HL-60/S4 treated with phorbol 12-myristate 13-acetate at 8.2 ng/mL for 4 days and 3 days (cell line): ENCODE data around the gene FOS.

ENCODE experiments used
- in situ Hi-C: fragments of 300-500 bp; cut with MboI; formaldehyde crosslinking; loops from 2 replicates; pipeline ENCODE4 v1.15.0; 2022; ENCODE audit warnings: low sequenced_read_pairs

FOS gene

DNA sequence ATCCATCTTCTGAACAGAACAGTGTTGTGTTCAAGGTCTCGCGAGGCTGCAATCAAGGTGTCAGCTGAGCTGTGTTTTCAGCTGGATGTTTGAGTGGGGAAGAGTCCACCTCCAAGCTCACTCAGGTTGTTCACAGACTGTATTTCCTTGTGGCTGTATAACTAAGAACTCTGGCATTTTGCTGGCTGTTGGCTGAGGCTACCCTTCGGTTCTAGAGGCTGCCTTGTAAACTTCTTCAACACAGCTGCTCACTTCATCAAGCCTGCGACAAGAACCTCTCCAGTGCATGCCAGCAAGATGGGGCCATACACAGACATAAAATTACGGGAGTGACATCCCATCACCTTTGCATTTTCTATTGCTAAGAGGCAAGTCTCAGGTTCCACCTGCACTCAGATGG lies 12.7 kb downstream of the FOS start:
- in situ Hi-C loops, result loop anchor here (25.0 kb wide), 1 partner anchor 154 kb away; the partner anchor contains the start of gene NEK9

DNA sequence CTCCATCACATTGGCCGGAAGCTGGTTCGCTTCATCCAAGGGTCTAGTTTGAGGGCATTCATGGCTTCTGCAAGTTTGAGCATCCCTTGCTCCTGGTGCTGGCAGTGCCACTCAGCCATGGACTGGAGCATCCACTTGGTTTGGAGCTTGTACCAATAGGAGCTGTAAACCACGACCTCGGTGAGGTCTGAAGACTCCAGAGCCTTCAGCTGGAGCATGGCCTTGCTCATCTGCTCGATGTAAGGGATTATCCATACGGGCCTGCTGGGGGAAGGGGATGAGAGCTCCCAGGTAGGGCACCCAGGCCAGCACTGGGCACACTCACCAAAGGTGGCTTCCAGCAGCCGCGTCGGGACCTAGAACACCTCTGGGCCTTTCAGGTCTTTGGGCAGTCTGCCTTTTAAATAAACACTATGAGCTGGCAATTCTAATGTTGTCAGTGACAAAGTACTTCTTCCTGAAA lies 13.5 kb downstream of the FOS start:
- in situ Hi-C loops, result loop anchor here (25.0 kb wide), 1 partner anchor 155 kb away; the partner anchor contains the start of gene NEK9

DNA sequence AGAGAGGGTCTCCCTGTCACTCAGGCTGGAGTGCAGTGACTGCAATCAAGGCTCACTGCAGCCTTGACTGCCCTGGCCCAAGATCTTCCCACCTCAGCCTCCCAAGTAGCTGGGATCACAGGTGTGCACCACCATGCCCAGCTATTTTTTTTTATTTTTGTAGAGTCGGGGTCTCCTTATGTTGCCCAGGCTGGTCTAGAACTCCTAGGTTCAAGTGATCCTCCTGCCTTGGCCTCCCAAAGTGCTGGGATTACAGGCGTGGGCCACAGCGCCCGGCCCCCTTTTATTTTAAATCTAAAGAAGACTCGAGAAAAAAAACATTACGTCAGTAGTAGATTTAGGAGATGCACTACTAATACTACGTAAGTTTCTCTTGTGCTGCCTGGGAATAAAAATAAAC lies 14.3 kb downstream of the FOS start:
- in situ Hi-C loops, result loop anchor here (25.0 kb wide), 1 partner anchor 156 kb away; the partner anchor contains the start of gene NEK9

DNA sequence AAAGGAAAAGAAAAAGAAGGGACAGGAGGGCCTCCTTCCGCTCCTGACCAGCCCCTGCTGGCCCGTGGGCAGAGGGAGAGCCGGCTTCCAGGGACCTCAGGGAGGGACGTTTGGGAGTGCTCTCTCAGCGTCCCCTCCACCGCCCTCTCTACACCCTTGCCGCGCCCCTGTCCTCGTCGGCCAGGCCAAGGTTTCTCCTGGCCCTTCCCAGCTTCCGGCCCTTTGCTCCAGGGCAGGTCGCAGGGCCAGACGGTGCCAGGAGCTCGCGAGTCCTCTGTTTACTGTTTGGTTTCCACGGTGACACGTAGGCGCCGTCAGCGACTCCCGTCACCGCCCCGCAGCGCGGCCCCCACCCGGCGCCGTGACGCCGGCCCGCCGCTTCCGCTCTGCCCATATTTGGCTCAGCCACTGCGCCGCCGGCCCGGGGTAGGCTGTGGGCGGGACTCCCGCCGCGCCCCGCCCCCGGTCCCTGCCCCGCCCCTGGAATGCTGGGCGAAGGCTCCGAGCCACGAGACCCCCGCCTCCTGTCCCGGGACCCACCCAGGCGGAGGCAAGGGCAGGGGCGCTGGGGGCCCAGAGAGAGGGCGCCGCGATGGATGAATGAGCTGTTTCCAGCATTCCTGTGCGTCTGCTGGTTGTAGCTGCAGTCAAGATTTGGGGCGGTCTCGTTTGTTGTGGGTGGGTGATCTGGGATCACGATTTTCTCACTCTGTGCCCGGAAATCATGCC lies 15.5 kb downstream of the FOS start:
- in situ Hi-C loops, result loop anchor here (25.0 kb wide), 1 partner anchor 157 kb away; the partner anchor contains the start of gene NEK9

DNA sequence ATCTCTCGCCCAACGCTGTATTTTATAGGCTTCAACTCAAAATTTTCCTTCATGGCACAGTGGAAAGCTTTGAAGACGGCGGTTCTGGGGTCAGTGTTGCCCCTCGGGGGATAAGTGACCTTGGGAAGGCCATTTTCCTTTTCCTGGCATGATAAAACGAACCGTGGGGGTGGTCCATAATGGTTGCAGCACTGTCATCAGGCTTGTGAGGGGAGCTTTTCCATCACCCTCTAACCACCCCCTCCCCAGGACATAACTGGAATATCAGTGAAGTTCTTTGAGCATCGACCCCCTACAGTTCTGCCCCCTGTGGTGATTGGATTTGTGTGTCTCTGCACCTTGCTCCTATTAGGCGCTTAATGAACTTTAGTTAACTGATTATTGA lies 16.0 kb downstream of the FOS start:
- in situ Hi-C loops, result loop anchor here (25.0 kb wide), 1 partner anchor 157 kb away; the partner anchor contains the start of gene NEK9

DNA sequence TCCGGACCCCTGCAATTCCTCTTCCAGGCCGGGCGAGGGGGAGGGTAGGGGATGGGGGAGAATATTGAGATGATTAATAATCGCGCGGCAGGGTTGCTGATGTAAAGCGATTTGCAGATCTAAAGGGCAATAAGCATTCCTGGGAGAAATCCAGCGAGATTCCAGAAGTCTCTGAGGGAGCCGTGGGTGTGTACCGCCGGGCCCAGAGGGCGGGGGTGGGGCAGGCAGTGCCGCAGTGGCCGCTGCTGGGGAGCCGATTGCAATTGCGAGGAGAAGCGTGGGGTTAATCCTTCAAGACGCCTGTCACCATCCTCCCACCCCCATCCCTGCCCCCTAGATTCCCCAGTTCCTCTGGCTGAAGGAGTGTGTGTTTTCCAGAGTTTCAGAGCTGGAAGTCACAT lies 16.4 kb downstream of the FOS start:
- in situ Hi-C loops, result loop anchor here (25.0 kb wide), 1 partner anchor 158 kb away; the partner anchor contains the start of gene NEK9

DNA sequence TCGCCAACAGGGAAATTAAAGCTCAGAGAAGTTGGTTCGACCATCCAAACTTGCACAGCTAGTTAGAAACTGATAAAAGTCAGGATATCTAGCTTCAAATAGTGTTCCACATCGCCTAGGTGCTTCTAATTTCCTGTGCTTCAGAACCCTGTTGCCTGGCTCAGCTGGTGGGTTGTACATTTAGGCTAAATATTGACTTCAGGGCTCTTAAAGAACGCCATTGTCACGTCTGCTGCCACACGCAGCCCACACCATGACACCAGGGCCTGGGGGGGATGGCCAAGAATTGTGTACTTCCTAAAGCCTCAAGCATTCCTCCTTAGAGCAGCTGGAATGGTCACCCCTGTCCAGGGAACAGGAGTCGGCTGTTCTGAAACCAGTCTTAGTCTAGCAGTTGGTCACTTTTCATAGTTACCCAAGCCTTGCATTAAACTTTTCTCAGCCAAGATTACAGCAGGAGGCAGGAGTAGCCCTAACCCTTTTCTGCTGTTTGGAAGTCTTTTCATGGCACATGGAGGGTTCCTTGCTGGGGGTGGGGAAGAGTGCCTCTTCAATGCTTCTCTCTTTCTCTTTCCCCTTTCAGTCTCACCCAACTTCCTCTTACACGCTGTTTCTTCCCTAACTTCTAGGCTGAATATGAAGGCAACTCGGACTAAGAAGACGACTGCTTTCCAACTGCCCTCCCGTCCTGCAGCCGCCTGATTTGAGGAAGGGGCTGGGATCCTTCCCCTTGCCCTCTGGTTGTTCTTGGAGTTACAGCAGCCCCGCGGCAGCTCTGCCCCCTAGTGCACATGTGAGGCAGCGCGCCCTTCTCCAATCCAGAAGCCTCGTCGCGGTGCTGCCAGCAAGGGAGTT lies 17.1 kb downstream of the FOS start:
- in situ Hi-C loops, result loop anchor here (25.0 kb wide), 1 partner anchor 158 kb away; the partner anchor contains the start of gene NEK9

DNA sequence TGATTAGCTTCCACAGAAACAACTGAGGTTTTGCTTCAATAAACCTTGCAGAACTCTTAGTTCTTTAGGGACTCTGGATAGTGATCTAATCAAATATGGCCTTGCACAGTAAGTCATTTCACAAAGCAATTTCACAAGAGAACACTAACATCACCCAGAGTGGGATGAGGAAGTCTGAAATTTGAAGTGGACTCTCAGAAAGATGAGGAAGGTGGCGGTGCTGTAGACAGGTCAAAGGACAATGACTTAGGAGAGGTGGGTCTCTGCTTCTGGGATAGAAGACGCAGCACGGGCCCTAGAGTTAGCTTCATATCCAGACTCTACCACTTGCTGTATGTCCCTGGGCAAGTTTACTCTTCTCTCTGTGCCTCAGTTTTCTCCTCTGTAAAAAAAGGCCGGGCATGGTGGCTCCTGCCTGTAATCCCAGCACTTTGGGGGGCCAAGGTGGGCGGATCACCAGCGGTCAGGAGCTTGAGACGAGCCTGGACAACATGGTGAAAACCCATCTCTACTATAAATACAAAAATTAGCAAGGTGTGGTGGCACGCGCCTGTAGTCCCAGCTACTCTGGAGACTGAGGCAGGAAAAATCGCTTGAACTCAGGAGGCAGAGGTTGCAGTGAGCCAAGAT lies 18.9 kb downstream of the FOS start:
- in situ Hi-C loops, result loop anchor here (25.0 kb wide), 1 partner anchor 160 kb away; the partner anchor contains the start of gene NEK9

DNA sequence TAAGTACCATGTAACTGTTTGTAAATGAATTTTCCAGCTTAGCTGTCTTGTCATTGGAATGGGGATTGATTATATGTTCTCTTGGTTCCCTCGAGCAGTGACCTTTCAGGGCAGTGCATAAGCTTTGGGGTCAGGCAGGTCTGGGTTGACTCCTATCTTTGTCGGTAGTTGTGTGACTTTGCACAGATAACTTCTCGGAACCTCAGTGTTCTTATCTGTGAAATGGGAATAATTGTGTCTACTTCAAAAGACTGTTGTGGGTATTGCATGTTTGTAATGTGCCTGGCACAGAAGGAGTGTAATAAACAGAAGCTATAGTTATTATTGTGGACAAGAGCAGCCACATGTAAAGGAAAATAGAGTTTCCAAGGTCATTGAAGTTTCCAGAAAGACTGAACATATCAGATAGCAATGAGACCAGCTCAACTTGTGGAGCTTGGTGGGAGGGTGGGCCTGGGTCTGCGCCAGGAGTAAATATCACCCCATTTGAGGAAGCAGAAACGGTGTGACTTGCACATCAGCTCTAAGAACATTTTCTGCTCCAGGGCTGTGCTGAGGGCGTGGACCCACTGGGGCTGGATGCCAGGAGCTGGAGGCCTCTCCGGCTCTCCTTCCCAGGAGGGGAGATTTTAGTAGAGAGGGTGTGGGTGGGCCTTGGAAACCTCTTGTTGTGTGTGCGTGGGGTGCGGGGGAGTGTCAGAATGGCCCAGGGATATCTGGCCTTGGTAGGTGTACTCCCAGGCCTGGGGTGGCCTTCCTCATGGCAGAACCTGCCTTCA lies 19.7 kb downstream of the FOS start:
- in situ Hi-C loops, result loop anchor here (25.0 kb wide), 1 partner anchor 161 kb away; the partner anchor contains the start of gene NEK9

DNA sequence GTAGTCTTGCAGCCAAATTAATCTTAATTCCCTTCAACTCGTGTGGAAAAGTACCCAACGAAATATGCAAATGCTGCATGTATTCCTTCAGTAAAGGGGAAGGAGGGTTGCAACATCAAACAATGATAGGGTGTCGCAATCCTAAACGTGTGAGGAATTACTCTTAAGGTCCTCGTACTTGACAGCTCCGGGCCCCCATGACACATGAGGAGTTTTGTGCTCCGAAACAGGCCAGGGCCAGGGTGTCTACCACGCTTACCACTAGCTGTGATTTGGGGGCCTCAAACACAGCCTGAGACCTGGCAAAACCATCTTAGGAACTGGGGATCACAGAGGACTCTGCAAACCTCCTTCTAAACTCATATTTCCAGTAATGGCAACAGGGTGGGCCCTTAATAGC lies 20.4 kb downstream of the FOS start:
- in situ Hi-C loops, result loop anchor here (25.0 kb wide), 1 partner anchor 162 kb away; the partner anchor contains the start of gene NEK9

DNA sequence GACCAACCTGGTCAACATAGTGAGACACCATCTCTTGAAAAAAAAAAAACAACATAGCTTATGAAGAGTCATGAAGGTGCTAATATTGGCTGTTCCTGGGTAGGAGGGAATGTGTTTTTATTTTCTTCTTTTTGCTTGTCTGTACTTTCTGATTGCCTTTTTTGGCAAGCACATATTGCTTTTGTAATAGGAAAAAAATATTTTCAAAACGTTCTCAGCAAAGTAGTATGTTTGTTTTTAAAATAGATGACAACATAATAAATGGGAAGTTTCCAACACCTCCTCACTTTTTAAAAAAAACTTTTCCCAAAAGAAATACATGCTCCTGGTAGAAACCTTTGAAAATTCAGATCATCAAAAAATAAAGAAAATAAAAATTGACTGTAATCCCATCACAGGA lies 20.9 kb downstream of the FOS start:
- in situ Hi-C loops, result loop anchor here (25.0 kb wide), 1 partner anchor 162 kb away; the partner anchor contains the start of gene NEK9

DNA sequence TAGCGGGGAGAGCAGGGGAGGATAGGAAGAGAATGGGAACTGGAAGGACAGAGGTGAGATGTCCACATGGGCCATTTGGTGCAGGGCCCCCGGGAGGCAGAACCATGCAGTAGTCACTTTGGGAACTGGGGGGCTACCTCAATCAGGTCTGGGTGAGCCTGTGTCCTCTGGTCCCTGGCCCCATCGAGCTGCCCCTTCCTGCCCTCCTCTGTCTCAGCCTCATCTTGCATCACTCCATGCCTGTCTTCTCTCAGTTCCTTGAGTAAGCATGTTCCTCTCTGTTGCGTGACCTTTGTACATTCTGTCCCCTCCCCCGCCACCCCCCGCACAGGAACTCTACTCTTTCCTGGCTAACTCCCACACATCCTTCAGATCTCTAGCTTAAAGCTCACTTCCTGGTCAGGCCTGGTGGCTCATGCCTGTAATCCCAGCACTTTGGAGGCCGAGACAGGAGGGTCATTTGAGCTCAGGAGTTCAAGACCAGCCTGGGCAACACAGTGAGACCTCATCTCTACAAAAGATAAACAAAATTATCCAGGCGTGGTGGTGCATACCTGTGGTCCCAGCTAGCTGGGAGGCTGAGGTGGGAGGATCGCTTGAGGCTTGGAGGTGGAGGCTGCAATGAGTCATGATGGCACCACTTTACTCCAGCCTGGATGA lies 23.2 kb downstream of the FOS start:
- in situ Hi-C loops, result loop anchor here (10.0 kb wide), 1 partner anchor 183 kb away; no protein-coding TSS in a partner anchor

DNA sequence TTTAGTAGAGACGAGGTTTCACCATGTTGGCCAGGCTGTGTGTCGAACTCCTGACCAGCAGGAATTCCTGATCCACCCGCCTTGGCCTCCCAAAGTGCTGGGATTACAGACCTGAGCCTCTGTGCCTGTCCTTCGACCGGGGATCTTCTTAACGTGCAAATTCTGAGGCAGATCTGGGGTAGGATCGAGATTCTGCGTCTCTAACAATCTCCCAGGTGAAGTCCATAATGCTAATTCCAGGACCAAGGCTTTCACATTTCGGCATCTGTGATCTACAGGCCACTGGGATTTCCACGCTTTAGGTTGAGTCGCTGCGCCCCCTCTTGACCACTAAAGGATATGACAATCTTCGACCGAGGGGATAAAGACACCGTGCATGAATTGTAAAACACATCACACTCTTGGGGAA lies 24.8 kb downstream of the FOS start:
- in situ Hi-C loops, result loop anchor here (10.0 kb wide), 1 partner anchor 181 kb away; no protein-coding TSS in a partner anchor

DNA sequence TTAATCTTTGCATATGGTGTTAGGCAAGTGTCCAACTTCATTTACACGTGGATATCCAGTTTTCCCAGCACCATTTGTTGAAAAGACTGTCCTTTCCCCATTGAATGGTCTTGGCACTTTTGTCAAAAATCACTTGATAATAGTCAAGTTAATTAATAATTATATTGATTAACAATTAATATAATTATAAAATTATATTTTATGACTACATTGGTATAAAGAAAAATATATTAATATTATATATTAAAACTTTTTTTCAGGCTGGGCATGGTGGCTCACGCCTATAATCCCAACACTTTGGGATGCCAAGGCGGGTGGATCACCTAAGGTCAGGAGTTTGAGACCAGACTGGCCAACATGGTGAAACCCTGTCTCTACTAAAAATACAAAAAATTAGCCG lies 27.8 kb downstream of the FOS start:
- in situ Hi-C loops, result loop anchor here (10.0 kb wide), 1 partner anchor 178 kb away; no protein-coding TSS in a partner anchor

DNA sequence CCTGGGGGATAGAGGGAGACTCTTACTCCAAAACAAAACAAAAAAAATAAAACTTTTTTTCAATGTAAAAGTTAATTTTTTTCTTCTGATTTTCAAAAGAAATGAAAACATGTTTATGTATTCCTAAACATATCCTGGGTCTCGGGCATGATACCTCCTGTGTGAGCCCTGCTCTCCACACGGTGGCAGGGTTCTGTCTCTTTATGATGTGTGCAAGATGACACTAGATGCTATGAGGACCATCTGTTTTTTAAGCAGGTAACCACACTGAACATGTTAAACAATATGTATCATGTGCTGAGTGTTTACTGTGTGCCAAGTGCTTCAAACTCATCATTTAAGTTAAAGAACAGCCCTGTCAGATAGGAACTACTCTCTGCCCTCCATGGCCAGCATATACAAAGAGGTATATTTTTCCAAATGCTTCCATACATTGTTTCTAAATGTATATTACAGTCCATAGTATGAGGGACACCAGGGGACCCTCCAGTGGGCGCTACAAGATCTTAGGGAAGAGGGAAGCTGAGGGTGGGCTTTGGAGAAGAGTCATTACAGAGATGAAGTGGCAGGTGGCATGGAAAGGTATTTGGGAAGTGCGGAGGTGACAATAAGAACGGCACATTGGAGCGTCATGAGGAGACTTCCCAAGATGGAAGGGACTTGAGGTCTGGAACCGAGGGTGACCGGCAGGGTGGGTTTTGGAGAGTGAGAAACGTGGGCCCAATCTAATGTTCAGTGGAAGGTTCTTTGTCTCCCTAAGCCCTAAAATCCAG lies 28.5 kb downstream of the FOS start:
- in situ Hi-C loops, result loop anchor here (10.0 kb wide), 1 partner anchor 178 kb away; no protein-coding TSS in a partner anchor

DNA sequence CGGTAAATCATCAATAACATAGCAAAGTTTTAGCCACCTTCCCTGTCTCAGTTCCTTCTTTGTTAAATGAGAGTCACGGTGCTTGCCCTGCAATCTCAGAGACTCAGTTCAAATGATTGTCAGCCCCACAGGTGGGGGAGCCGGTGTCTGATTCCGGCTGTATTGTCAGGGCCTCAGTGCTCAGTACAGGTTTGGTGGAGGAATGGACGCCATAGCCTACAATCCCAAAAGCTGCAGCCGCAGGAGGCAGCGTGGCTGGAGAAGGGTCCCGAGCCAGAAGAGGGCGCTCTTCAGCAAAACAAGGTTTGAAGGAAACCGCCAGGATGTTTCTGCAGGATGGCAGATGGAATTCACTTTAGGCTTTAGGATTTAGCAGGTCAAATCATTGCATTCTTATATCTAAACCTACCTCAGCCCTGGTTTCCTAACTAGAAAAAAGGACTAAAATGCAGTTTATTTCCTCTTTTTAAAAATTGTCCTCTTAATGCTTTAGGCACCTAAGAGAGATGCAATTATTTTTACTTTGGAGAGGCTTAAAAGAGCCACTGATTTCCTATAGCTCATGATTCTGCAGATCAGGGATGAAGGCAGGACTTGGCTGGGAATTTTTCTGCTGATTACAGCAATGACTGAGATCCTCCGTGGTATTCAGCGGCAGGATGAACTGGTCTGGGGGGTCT lies 29.2 kb downstream of the FOS start:
- in situ Hi-C loops, result loop anchor here (10.0 kb wide), 1 partner anchor 177 kb away; no protein-coding TSS in a partner anchor

DNA sequence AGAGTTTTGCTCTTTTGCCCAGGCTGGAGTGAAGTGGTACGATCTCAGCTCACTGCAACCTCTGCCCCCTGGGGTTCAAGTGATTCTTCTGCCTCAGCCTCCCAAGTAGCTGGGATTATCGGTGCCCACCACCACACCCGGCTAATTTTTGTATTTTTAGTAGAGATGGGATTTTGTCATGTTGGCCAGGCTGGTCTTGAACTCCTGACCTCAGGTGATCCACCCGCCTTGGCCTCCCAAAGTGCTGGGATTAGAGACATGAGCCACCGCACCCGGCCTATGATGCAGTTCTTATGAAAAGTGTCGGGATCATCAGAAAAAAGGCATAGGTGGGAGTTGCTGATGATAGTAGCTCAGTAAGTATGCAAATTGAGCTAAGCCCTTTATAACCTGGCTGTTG lies 30.4 kb downstream of the FOS start:
- in situ Hi-C loops, result loop anchor here (10.0 kb wide), 1 partner anchor 176 kb away; no protein-coding TSS in a partner anchor

DNA sequence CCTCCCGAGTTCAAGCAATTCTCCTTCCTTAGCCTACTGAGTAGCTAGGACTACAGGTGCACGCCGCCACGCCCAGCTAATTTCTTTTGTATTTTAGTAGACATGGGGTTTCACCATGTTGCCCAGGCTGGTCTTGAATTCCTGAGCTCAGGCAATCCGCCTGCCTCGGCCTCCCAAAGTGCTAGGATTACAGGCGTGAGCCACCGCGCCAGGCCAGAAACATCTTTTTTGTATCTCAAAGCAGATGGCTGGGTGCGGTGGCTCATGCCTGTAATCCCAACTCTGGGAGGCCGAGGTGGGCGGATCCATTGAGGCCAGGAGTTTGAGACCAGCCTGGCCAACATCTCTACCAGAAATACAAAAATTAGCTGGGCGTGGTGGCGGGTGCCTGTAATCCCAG lies 30.9 kb downstream of the FOS start:
- in situ Hi-C loops, result loop anchor here (10.0 kb wide), 1 partner anchor 175 kb away; no protein-coding TSS in a partner anchor
